ENCODE results near the gene ABRACL. TPM values are rescaled to one million over a fixed set of nuclear protein-coding genes. Genes with fewer than 3 reads are reported as not detected.

The ABRACL gene
- total and polyA plus RNA-seq, 9 of the 15 experiments (the other 6 are each of a cell fraction or from before 2014, with no cell fraction given) = 1.1 to 5.2 (median 1.9) TPM

DNA sequence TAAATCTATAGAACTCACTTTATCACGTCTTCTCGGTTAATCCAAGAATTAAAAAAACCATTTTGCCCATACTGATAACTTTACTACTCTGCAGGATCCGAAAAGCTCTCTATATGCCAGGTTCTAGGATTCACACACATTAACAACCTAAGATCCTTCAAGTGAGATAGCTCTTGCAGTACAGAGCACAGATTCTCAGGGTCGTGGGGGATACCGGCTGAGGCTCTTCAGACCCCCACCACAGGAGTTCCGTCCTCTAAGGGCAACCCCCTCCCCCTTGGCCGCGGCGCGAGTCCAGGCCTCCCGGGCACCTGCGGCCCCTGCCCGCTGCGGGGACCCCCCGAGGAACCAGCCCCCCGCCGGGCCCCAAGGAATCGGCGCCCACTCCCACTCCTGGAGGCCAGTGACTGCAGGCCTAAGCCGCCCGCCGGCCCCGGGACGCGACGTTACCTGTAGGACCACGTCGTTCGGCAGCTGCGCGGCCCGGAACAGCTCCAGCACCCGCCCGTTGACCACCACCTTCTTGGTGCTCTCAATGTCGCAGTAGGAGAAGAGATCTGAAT lies 41.4 kb upstream of the ABRACL start (continued):
- TF ChIP-seq, protein P1, sequence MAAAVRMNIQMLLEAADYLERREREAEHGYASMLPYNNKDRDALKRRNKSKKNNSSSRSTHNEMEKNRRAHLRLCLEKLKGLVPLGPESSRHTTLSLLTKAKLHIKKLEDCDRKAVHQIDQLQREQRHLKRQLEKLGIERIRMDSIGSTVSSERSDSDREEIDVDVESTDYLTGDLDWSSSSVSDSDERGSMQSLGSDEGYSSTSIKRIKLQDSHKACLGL (CRISPR knock-in tag; IDR thresholded peaks at IDR 0.05; ENCODE audit: borderline replicate concordance, poor library complexity, severe bottlenecking) = no peak
- TF ChIP-seq, protein P2, sequence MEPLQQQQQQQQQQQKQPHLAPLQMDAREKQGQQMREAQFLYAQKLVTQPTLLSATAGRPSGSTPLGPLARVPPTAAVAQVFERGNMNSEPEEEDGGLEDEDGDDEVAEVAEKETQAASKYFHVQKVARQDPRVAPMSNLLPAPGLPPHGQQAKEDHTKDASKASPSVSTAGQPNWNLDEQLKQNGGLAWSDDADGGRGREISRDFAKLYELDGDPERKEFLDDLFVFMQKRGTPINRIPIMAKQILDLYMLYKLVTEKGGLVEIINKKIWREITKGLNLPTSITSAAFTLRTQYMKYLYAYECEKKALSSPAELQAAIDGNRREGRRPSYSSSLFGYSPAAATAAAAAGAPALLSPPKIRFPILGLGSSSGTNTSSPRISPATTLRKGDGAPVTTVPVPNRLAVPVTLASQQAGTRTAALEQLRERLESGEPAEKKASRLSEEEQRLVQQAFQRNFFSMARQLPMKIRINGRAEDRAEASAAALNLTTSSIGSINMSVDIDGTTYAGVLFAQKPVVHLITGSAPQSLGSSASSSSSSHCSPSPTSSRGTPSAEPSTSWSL (CRISPR knock-in tag; IDR thresholded peaks at IDR 0.05; ENCODE audit: borderline replicate concordance) = no peak
- TF ChIP-seq, protein P3, sequence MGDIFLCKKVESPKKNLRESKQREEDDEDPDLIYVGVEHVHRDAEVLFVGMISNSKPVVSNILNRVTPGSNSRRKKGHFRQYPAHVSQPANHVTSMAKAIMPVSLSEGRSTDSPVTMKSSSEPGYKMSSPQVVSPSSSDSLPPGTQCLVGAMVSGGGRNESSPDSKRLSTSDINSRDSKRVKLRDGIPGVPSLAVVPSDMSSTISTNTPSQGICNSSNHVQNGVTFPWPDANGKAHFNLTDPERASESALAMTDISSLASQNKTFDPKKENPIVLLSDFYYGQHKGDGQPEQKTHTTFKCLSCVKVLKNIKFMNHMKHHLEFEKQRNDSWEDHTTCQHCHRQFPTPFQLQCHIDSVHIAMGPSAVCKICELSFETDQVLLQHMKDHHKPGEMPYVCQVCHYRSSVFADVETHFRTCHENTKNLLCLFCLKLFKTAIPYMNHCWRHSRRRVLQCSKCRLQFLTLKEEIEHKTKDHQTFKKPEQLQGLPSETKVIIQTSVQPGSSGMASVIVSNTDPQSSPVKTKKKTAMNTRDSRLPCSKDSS (IDR thresholded peaks at IDR 0.05; ENCODE audit: low read depth, partially characterized antibody) = no peak
- peak; percentile 50; the same call in 1 of the 2 replicates for TF ChIP-seq ZBTB7A (IDR thresholded peaks at IDR 0.05; ENCODE audit: borderline replicate concordance, control insufficient read depth, low read depth, low read length)
- TF ChIP-seq, protein P4, sequence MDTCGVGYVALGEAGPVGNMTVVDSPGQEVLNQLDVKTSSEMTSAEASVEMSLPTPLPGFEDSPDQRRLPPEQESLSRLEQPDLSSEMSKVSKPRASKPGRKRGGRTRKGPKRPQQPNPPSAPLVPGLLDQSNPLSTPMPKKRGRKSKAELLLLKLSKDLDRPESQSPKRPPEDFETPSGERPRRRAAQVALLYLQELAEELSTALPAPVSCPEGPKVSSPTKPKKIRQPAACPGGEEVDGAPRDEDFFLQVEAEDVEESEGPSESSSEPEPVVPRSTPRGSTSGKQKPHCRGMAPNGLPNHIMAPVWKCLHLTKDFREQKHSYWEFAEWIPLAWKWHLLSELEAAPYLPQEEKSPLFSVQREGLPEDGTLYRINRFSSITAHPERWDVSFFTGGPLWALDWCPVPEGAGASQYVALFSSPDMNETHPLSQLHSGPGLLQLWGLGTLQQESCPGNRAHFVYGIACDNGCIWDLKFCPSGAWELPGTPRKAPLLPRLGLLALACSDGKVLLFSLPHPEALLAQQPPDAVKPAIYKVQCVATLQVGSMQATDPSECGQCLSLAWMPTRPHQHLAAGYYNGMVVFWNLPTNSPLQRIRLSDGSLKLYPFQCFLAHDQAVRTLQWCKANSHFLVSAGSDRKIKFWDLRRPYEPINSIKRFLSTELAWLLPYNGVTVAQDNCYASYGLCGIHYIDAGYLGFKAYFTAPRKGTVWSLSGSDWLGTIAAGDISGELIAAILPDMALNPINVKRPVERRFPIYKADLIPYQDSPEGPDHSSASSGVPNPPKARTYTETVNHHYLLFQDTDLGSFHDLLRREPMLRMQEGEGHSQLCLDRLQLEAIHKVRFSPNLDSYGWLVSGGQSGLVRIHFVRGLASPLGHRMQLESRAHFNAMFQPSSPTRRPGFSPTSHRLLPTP (IDR thresholded peaks at IDR 0.05; ENCODE audit: borderline replicate concordance, extremely low read depth, insufficient read length) = no peak
- TF ChIP-seq ZKSCAN1 (IDR thresholded peaks at IDR 0.05; ENCODE audit: low read depth, low read length) = no peak
- TF ChIP-seq KLF16 (IDR thresholded peaks at IDR 0.05) = no peak
- no peak for TF ChIP-seq POU5F1 (IDR thresholded peaks at IDR 0.05; ENCODE audit: borderline replicate concordance, low read depth, low read length, partially characterized antibody)
- TF ChIP-seq HNRNPLL (IDR thresholded peaks at IDR 0.05; ENCODE audit: low read depth, low read length, poor library complexity, severe bottlenecking) = peak; percentile 16
- TF ChIP-seq, protein P5, sequence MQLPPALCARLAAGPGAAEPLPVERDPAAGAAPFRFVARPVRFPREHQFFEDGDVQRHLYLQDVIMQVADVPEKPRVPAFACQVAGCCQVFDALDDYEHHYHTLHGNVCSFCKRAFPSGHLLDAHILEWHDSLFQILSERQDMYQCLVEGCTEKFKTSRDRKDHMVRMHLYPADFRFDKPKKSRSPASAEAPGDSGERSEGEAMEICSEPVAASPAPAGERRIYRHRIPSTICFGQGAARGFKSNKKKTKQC (CRISPR knock-in tag; IDR thresholded peaks at IDR 0.05) = 0 out of 2 replicates have a peak, but pooled peaks have one; percentile 15
- no peak for TF ChIP-seq SMARCA4 (IDR thresholded peaks at IDR 0.05)
- TF ChIP-seq, protein P6, sequence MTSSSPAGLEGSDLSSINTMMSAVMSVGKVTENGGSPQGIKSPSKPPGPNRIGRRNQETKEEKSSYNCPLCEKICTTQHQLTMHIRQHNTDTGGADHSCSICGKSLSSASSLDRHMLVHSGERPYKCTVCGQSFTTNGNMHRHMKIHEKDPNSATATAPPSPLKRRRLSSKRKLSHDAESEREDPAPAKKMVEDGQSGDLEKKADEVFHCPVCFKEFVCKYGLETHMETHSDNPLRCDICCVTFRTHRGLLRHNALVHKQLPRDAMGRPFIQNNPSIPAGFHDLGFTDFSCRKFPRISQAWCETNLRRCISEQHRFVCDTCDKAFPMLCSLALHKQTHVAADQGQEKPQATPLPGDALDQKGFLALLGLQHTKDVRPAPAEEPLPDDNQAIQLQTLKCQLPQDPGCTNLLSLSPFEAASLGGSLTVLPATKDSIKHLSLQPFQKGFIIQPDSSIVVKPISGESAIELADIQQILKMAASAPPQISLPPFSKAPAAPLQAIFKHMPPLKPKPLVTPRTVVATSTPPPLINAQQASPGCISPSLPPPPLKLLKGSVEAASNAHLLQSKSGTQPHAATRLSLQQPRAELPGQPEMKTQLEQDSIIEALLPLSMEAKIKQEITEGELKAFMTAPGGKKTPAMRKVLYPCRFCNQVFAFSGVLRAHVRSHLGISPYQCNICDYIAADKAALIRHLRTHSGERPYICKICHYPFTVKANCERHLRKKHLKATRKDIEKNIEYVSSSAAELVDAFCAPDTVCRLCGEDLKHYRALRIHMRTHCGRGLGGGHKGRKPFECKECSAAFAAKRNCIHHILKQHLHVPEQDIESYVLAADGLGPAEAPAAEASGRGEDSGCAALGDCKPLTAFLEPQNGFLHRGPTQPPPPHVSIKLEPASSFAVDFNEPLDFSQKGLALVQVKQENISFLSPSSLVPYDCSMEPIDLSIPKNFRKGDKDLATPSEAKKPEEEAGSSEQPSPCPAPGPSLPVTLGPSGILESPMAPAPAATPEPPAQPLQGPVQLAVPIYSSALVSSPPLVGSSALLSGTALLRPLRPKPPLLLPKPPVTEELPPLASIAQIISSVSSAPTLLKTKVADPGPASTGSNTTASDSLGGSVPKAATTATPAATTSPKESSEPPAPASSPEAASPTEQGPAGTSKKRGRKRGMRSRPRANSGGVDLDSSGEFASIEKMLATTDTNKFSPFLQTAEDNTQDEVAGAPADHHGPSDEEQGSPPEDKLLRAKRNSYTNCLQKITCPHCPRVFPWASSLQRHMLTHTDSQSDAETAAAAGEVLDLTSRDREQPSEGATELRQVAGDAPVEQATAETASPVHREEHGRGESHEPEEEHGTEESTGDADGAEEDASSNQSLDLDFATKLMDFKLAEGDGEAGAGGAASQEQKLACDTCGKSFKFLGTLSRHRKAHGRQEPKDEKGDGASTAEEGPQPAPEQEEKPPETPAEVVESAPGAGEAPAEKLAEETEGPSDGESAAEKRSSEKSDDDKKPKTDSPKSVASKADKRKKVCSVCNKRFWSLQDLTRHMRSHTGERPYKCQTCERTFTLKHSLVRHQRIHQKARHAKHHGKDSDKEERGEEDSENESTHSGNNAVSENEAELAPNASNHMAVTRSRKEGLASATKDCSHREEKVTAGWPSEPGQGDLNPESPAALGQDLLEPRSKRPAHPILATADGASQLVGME (CRISPR knock-in tag; IDR thresholded peaks at IDR 0.05) = no peak
- TF ChIP-seq BACH1 (tag; IDR thresholded peaks at IDR 0.05) = no peak

All from K562 (cell line).